ENCODE data around the gene KIDINS220. TPM values are rescaled to one million over a fixed set of nuclear protein-coding genes. Genes with fewer than 3 reads are reported as not detected.

Gene KIDINS220
- total and polyA plus RNA-seq, 2 donors (not counting 1 experiment from before 2014, with no cell fraction given), result 58.0 to 110 TPM

DNA sequence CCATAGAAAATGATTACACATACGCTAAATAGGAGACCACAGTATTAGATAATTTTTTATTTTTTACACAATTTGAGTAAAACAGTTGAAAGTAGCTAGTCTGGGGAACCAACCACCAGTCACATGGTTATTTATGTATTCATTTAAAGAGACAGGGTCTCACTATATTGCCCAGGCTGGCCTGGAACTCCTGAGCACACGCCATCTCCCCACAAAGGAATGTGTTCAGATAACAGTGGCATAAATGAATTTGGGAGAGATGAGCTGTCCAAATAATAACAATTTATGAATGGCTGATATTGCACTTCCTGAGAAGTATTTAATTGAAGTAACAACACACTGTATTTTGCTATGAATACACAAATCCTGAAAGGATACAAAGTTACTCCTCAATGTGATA is 39.7 kb downstream of the KIDINS220 start:
- no peak overlapping the region for H3K4me2 ChIP-seq (ENCODE audit: extremely low read depth, insufficient read depth, low read length)
- no peak overlapping the region for H3K9ac ChIP-seq (ENCODE audit: insufficient read depth, low read length)
- H3K27ac ChIP-seq (ENCODE audit: insufficient read depth, low read length), result no peak overlapping the region
- no peak for DNase-seq (ENCODE audit: low read depth in 2 of 2)
- H3K4me1 ChIP-seq (ENCODE audit: control insufficient read depth, extremely low read depth, insufficient read depth, low read length), result no peaks in the 10 kb centered on the region
- H3K27me3 ChIP-seq (ENCODE audit: control insufficient read depth, insufficient read depth, low read length), result no peaks in the 10 kb centered on the region
- H3K36me3 ChIP-seq (ENCODE audit: control insufficient read depth, insufficient read depth, low read length), result peaks cover 10% of the 10 kb centered on the region
- H3K9me3 ChIP-seq (ENCODE audit: control insufficient read depth, insufficient read depth, low read depth, low read length), result no peaks in the 10 kb centered on the region
- no peak overlapping the region for H2AFZ ChIP-seq (ENCODE audit: low read length)
- no peaks in the 10 kb centered on the region for H4K20me1 ChIP-seq (ENCODE audit: control insufficient read depth, extremely low read depth, insufficient read depth, low read length)
- TF ChIP-seq, protein P1, sequence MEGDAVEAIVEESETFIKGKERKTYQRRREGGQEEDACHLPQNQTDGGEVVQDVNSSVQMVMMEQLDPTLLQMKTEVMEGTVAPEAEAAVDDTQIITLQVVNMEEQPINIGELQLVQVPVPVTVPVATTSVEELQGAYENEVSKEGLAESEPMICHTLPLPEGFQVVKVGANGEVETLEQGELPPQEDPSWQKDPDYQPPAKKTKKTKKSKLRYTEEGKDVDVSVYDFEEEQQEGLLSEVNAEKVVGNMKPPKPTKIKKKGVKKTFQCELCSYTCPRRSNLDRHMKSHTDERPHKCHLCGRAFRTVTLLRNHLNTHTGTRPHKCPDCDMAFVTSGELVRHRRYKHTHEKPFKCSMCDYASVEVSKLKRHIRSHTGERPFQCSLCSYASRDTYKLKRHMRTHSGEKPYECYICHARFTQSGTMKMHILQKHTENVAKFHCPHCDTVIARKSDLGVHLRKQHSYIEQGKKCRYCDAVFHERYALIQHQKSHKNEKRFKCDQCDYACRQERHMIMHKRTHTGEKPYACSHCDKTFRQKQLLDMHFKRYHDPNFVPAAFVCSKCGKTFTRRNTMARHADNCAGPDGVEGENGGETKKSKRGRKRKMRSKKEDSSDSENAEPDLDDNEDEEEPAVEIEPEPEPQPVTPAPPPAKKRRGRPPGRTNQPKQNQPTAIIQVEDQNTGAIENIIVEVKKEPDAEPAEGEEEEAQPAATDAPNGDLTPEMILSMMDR (conservative IDR thresholded peaks at IDR 0.05 in 1 of 2, IDR thresholded peaks at IDR 0.05 in 1 of 2; ENCODE audit: low read depth in 1 of 2, low read length in 2 of 2), result no peak
- no peak for TF ChIP-seq EZH2 (IDR thresholded peaks at IDR 0.05; ENCODE audit: low read length, missing control alignments)
- H3K4me3 ChIP-seq (replicated peaks in 1 of 4; ENCODE audit: control extremely low read depth in 1 of 4, insufficient read depth in 1 of 4, low read depth in 3 of 4, low read length in 4 of 4), result no peak overlapping the region
- no peaks in the 10 kb centered on the region for H3K79me2 ChIP-seq (ENCODE audit: control insufficient read depth, insufficient read depth, low read length)

DNA sequence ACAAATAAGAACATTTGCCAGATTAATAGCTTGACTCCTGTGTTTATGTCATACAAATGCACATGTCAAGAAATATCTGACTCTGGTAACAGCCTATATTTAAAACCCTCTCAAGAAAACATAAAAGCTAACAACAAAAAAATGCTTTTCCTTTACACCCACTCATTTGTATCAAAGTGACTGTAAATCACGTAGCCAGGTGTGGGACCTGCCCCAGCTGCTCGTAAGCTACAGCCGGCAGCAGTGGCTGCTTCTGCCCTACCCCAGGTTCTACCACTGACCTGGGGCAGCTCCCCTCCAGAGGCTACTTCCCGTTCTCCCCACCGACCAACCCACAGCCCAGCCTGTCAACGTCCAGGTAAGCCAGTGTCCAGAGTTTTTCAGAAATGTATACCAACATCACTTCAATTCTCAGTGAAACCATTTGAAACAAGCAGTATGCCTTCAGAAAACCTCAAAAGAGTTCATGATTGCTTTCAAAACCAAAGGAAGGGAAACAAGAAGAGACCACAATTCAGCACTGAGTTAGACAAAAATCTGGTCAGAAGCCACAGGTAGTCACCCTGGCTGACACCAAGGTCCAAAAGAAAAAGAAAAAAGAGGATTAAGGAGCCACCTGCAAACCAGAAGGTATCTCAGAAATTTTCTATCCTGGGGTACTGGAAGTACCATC is 40.4 kb downstream of the KIDINS220 start:
- Histone ChIP-seq H4K20me1 (ENCODE audit: control insufficient read depth, extremely low read depth, insufficient read depth, low read length) (no peaks in the 10 kb centered on the region), H3K4me3 (replicated peaks in 1 of 4; ENCODE audit: control extremely low read depth in 1 of 4, insufficient read depth in 1 of 4, low read depth in 3 of 4, low read length in 4 of 4) (no peak overlapping the region), H3K27ac (ENCODE audit: insufficient read depth, low read length) (no peak overlapping the region), H3K4me2 (ENCODE audit: extremely low read depth, insufficient read depth, low read length) (no peak overlapping the region), H3K9ac (ENCODE audit: insufficient read depth, low read length) (no peak overlapping the region), H3K9me3 (ENCODE audit: control insufficient read depth, insufficient read depth, low read depth, low read length) (no peaks in the 10 kb centered on the region), H3K36me3 (ENCODE audit: control insufficient read depth, insufficient read depth, low read length) (peaks cover 10% of the 10 kb centered on the region), H3K79me2 (ENCODE audit: control insufficient read depth, insufficient read depth, low read length) (no peaks in the 10 kb centered on the region), H3K4me1 (ENCODE audit: control insufficient read depth, extremely low read depth, insufficient read depth, low read length) (no peaks in the 10 kb centered on the region), H2AFZ (ENCODE audit: low read length) (no peak overlapping the region), H3K27me3 (ENCODE audit: control insufficient read depth, insufficient read depth, low read length) (no peaks in the 10 kb centered on the region)
- TF ChIP-seq EZH2 (IDR thresholded peaks at IDR 0.05; ENCODE audit: low read length, missing control alignments), result no peak
- TF ChIP-seq, protein P1 (conservative IDR thresholded peaks at IDR 0.05 in 1 of 2, IDR thresholded peaks at IDR 0.05 in 1 of 2; ENCODE audit: low read depth in 1 of 2, low read length in 2 of 2), result no peak
- DNase-seq (ENCODE audit: low read depth in 2 of 2), result no peak

DNA sequence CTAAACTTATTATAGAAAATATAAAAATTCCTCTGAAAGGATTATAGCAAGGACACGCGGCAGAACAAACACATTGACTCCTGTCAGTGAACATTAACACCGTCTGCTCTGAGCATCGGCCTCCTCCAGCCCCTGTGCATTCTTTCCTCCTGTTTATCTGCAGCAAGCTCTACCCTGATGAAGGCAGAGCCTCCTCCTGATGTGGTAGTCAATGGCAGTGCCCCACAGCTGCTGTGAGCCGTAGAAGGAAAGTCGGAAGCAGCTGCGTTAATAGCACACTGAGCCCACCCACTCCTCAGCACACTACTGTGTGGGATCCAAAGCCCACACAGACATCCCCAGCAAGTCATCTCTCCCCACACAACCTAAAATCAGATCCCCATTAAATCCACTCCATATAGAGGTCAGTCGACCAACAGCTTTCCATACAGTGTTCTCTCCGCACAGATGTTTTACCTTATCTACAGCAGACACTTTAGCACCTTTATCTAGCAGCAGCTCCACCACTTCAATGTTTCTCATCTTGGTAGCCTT is 41.0 kb downstream of the KIDINS220 start:
- no peak overlapping the region for H3K4me2 ChIP-seq (ENCODE audit: extremely low read depth, insufficient read depth, low read length)

More for the DNA sequence above, 41.0 kb downstream of the KIDINS220 start:
- H3K27me3 ChIP-seq (ENCODE audit: control insufficient read depth, insufficient read depth, low read length), result no peaks in the 10 kb centered on the region
- no peak overlapping the region for H2AFZ ChIP-seq (ENCODE audit: low read length)
- TF ChIP-seq, protein P1 (conservative IDR thresholded peaks at IDR 0.05 in 1 of 2, IDR thresholded peaks at IDR 0.05 in 1 of 2; ENCODE audit: low read depth in 1 of 2, low read length in 2 of 2), result no peak
- TF ChIP-seq EZH2 (IDR thresholded peaks at IDR 0.05; ENCODE audit: low read length, missing control alignments), result no peak
- H4K20me1 ChIP-seq (ENCODE audit: control insufficient read depth, extremely low read depth, insufficient read depth, low read length), result no peaks in the 10 kb centered on the region
- H3K27ac ChIP-seq (ENCODE audit: insufficient read depth, low read length), result no peak overlapping the region
- H3K9me3 ChIP-seq (ENCODE audit: control insufficient read depth, insufficient read depth, low read depth, low read length), result no peaks in the 10 kb centered on the region
- H3K36me3 ChIP-seq (ENCODE audit: control insufficient read depth, insufficient read depth, low read length), result peaks cover 10% of the 10 kb centered on the region
- H3K79me2 ChIP-seq (ENCODE audit: control insufficient read depth, insufficient read depth, low read length), result no peaks in the 10 kb centered on the region
- no peak overlapping the region for H3K4me3 ChIP-seq (replicated peaks in 1 of 4; ENCODE audit: control extremely low read depth in 1 of 4, insufficient read depth in 1 of 4, low read depth in 3 of 4, low read length in 4 of 4)
- DNase-seq (ENCODE audit: low read depth in 2 of 2), result no peak
- H3K9ac ChIP-seq (ENCODE audit: insufficient read depth, low read length), result no peak overlapping the region
- H3K4me1 ChIP-seq (ENCODE audit: control insufficient read depth, extremely low read depth, insufficient read depth, low read length), result no peaks in the 10 kb centered on the region
